Liver (tissue), 9 donors: ENCODE results near the gene TTC28. TPM values are rescaled to one million over a fixed set of nuclear protein-coding genes. Genes with fewer than 3 reads are reported as not detected.
A peak's percentile ranks its signal among the peaks of the same experiment; 100 is the strongest.

ENCODE experiments used
- DNase-seq: peaks from one replicate; pipeline ENCODE4 v3.0.0-alpha.2; 2017; ENCODE audit warnings: low spot score
- H3K27ac ChIP-seq, 2 donors: one replicate each; pipeline ENCODE4 v1.7.0; 2013; ENCODE audit warnings: inconsistent platforms in 2 of 2, low read length in 2 of 2, control low read depth in 1 of 2, low read depth in 1 of 2, mild to moderate bottlenecking in 1 of 2
- H3K27me3 ChIP-seq, 4 donors: one replicate each; pipeline versions ENCODE4 v1.6.1 to v1.7.0; 2013; ENCODE audit warnings: low read length in 3 of 4, inconsistent platforms in 1 of 4, mild to moderate bottlenecking in 1 of 4, moderate library complexity in 1 of 4; ENCODE audit not compliant: control insufficient read depth in 4 of 4, insufficient read depth in 4 of 4
- H3K36me3 ChIP-seq, 4 donors: one replicate each; pipeline versions ENCODE4 v1.6.1 to v1.7.0; 2013; ENCODE audit warnings: low read length in 3 of 4, mild to moderate bottlenecking in 3 of 4, low read depth in 1 of 4, moderate library complexity in 1 of 4; ENCODE audit not compliant: control insufficient read depth in 4 of 4, insufficient read depth in 3 of 4
- H3K4me1 ChIP-seq, 4 donors: one replicate each; pipeline versions ENCODE4 v1.6.1 to v1.7.0; 2013; ENCODE audit warnings: low read length in 3 of 4, mild to moderate bottlenecking in 3 of 4, moderate library complexity in 1 of 4; ENCODE audit not compliant: control insufficient read depth in 4 of 4, insufficient read depth in 4 of 4
- H3K4me3 ChIP-seq, 3 donors: one replicate each; pipeline versions ENCODE4 v1.6.1 to v1.7.0; 2013; ENCODE audit warnings: low read length in 3 of 3, control low read depth in 1 of 3, low read depth in 1 of 3, mild to moderate bottlenecking in 1 of 3
- H3K9ac ChIP-seq, 2 donors: one replicate each; pipeline ENCODE4 v1.7.0; 2013; ENCODE audit warnings: low read length in 2 of 2, mild to moderate bottlenecking in 2 of 2, moderate library complexity in 2 of 2, control low read depth in 1 of 2, low read depth in 1 of 2
- H3K9me3 ChIP-seq, 4 donors: one replicate each; pipeline versions ENCODE4 v1.6.1 to v1.7.0; 2013; ENCODE audit warnings: low read length in 3 of 4; ENCODE audit not compliant: control insufficient read depth in 4 of 4
- EGR1 ChIP-seq, 2 donors: IDR thresholded peaks; 2 replicates each; pipeline ENCODE4 v1.6.1; 2016 to 2018; ENCODE audit warnings: antibody characterized with exemption in 2 of 2, low read depth in 2 of 2
- FOXA1 ChIP-seq: IDR thresholded peaks from 2 replicates; pipeline ENCODE4 v1.6.1; 2016; ENCODE audit warnings: antibody characterized with exemption
- FOXA2 ChIP-seq: IDR thresholded peaks from 2 replicates; pipeline ENCODE4 v1.6.1; 2016; ENCODE audit warnings: antibody characterized with exemption
- HNF4A ChIP-seq, 2 donors: conservative IDR thresholded peaks; 2 replicates each; pipeline ENCODE4 v1.6.1; 2016; ENCODE audit warnings: antibody characterized with exemption in 2 of 2, mild to moderate bottlenecking in 2 of 2
- HNF4G ChIP-seq: IDR thresholded peaks from 2 replicates; pipeline ENCODE4 v1.6.1; 2016; ENCODE audit warnings: antibody characterized with exemption
- JUND ChIP-seq, 2 donors: IDR thresholded peaks; 2 replicates each; pipeline ENCODE4 v1.6.1; 2016; ENCODE audit warnings: antibody characterized with exemption in 2 of 2
- NR2F2 ChIP-seq: IDR thresholded peaks from 2 replicates; pipeline ENCODE4 v1.6.1; 2016; ENCODE audit warnings: antibody characterized with exemption
- RAD21 ChIP-seq, 2 donors: IDR thresholded peaks; 2 replicates each; pipeline ENCODE4 v1.6.1; 2016; ENCODE audit warnings: antibody characterized with exemption in 2 of 2, mild to moderate bottlenecking in 2 of 2
- RXRA ChIP-seq, 2 donors: IDR thresholded peaks; 2 replicates each; pipeline ENCODE4 v1.6.1; 2017 to 2018; ENCODE audit warnings: antibody characterized with exemption in 2 of 2, mild to moderate bottlenecking in 1 of 2
- SP1 ChIP-seq: IDR thresholded peaks from 2 replicates; pipeline ENCODE4 v1.6.1; 2018; ENCODE audit warnings: antibody characterized with exemption, mild to moderate bottlenecking
- TAF1 ChIP-seq: conservative IDR thresholded peaks from 2 replicates; pipeline ENCODE4 v1.6.1; 2016; ENCODE audit warnings: antibody characterized with exemption, mild to moderate bottlenecking
- YY1 ChIP-seq: IDR thresholded peaks from 2 replicates; pipeline ENCODE4 v1.6.1; 2016; ENCODE audit warnings: antibody characterized with exemption, mild to moderate bottlenecking
- WGBS: extraction: QIAGEN DNeasy Blood & Tissue Kit; methylation state at CpG from one replicate; pipeline ENCODE4 v1.1.7; 2013; 5-methylcytosine and 5-hydroxymethylcytosine counted together
- polyA plus RNA-seq, 2 donors: library from polyadenylated mRNA; stranded (reverse) in 1 of 2; unstranded in 1 of 2; fragments of 200-250 nt in 1 of 2; fragments of >200 nt in 1 of 2; fragmentation: Nextera tagmentation in 1 of 2; extraction: Ambion mirVana in 1 of 2; gene quantifications; one replicate each; pipeline versions ENCODE4 v1.2.1 to v1.2.3, GENCODE V29; 2013 to 2015
- total RNA-seq, 2 donors: library from RNA; depleted of rRNA; stranded (reverse); fragments of >200 nt; gene quantifications; one replicate each; pipeline ENCODE4 v1.2.3, GENCODE V29; 2014
- TF ChIP-seq, protein P1 (sequence below): IDR thresholded peaks from 2 replicates; pipeline ENCODE4 v1.6.1; 2016; ENCODE audit warnings: antibody characterized with exemption, mild to moderate bottlenecking
- TF ChIP-seq, protein P2 (sequence below): IDR thresholded peaks from 2 replicates; pipeline ENCODE4 v1.6.1; 2016; ENCODE audit warnings: antibody characterized with exemption
- TF ChIP-seq, protein P3 (sequence below): IDR thresholded peaks from 2 replicates; pipeline ENCODE4 v1.6.1; 2016; ENCODE audit warnings: antibody characterized with exemption
- TF ChIP-seq, protein P4 (sequence below): IDR thresholded peaks from 2 replicates; pipeline ENCODE4 v1.6.1; 2016; ENCODE audit warnings: antibody characterized with exemption
- TF ChIP-seq, protein P5 (sequence below): fragments of 150-350 bp; IDR thresholded peaks from 2 replicates; pipeline ENCODE4 v1.5.1; 2017; ENCODE audit warnings: improper control_type of control experiment, low read depth, low read length; ENCODE audit not compliant: missing input control
- donor health status: healthy.
- donor health status: healthy.
- donor health status: healthy.
- donor health status: healthy.
- donor health status: healthy.

The TTC28 gene
- total and polyA plus RNA-seq, 4 donors, result 4.2 to 19.4 (median 5.9) TPM

DNA sequence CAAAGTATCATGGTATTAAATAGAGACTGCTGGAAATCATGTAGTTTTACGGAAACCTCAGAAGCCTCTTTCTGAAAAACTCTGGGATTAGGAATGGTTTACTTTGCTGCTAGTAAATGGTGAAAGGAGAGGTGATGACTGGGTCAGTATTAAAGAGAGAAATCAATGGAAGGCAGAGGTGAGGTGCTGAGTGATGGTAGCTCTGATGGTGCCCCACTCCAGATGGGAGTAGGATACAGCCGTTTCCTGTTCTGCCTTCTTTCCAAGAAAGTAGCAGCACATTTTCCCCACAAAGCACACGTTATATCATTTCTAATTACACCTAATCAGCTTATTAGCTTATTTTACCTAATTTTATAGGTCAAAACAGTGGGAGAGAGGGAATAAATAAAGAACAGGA, 493.0 kb downstream of the TTC28 start:
- no peak for DNase-seq
- Histone ChIP-seq H3K9me3 (no peaks in the 10 kb centered on the region), H3K27ac (no peak overlapping the region), H3K27me3 (no peaks in the 10 kb centered on the region), H3K4me3 (no peak overlapping the region), H3K4me1 (peaks cover 0 to 4% (median 0%) of the 10 kb centered on the region in 4 donors), H3K36me3 (no peaks in the 10 kb centered on the region), H3K9ac (no peak overlapping the region)
- TF ChIP-seq, protein P1, sequence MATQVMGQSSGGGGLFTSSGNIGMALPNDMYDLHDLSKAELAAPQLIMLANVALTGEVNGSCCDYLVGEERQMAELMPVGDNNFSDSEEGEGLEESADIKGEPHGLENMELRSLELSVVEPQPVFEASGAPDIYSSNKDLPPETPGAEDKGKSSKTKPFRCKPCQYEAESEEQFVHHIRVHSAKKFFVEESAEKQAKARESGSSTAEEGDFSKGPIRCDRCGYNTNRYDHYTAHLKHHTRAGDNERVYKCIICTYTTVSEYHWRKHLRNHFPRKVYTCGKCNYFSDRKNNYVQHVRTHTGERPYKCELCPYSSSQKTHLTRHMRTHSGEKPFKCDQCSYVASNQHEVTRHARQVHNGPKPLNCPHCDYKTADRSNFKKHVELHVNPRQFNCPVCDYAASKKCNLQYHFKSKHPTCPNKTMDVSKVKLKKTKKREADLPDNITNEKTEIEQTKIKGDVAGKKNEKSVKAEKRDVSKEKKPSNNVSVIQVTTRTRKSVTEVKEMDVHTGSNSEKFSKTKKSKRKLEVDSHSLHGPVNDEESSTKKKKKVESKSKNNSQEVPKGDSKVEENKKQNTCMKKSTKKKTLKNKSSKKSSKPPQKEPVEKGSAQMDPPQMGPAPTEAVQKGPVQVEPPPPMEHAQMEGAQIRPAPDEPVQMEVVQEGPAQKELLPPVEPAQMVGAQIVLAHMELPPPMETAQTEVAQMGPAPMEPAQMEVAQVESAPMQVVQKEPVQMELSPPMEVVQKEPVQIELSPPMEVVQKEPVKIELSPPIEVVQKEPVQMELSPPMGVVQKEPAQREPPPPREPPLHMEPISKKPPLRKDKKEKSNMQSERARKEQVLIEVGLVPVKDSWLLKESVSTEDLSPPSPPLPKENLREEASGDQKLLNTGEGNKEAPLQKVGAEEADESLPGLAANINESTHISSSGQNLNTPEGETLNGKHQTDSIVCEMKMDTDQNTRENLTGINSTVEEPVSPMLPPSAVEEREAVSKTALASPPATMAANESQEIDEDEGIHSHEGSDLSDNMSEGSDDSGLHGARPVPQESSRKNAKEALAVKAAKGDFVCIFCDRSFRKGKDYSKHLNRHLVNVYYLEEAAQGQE, result no peak
- TF ChIP-seq TAF1, result no peak
- TF ChIP-seq EGR1 (IDR thresholded peaks at IDR 0.05; ENCODE audit: low read depth in 2 of 2), result no peak
- no peak for TF ChIP-seq NR2F2
- TF ChIP-seq, protein P2, sequence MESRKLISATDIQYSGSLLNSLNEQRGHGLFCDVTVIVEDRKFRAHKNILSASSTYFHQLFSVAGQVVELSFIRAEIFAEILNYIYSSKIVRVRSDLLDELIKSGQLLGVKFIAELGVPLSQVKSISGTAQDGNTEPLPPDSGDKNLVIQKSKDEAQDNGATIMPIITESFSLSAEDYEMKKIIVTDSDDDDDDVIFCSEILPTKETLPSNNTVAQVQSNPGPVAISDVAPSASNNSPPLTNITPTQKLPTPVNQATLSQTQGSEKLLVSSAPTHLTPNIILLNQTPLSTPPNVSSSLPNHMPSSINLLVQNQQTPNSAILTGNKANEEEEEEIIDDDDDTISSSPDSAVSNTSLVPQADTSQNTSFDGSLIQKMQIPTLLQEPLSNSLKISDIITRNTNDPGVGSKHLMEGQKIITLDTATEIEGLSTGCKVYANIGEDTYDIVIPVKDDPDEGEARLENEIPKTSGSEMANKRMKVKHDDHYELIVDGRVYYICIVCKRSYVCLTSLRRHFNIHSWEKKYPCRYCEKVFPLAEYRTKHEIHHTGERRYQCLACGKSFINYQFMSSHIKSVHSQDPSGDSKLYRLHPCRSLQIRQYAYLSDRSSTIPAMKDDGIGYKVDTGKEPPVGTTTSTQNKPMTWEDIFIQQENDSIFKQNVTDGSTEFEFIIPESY, result no peak
- no peak for TF ChIP-seq FOXA1
- no peak for TF ChIP-seq RAD21 (IDR thresholded peaks at IDR 0.05)
- TF ChIP-seq, protein P3, sequence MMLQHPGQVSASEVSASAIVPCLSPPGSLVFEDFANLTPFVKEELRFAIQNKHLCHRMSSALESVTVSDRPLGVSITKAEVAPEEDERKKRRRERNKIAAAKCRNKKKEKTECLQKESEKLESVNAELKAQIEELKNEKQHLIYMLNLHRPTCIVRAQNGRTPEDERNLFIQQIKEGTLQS, result no peak
- TF ChIP-seq HNF4A (conservative IDR thresholded peaks at IDR 0.05), result no peak
- TF ChIP-seq JUND (IDR thresholded peaks at IDR 0.05), result no peak
- TF ChIP-seq YY1, result no peak
- no peak for TF ChIP-seq SP1
- TF ChIP-seq, protein P4, sequence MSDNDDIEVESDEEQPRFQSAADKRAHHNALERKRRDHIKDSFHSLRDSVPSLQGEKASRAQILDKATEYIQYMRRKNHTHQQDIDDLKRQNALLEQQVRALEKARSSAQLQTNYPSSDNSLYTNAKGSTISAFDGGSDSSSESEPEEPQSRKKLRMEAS, result no peak
- TF ChIP-seq, protein P5, sequence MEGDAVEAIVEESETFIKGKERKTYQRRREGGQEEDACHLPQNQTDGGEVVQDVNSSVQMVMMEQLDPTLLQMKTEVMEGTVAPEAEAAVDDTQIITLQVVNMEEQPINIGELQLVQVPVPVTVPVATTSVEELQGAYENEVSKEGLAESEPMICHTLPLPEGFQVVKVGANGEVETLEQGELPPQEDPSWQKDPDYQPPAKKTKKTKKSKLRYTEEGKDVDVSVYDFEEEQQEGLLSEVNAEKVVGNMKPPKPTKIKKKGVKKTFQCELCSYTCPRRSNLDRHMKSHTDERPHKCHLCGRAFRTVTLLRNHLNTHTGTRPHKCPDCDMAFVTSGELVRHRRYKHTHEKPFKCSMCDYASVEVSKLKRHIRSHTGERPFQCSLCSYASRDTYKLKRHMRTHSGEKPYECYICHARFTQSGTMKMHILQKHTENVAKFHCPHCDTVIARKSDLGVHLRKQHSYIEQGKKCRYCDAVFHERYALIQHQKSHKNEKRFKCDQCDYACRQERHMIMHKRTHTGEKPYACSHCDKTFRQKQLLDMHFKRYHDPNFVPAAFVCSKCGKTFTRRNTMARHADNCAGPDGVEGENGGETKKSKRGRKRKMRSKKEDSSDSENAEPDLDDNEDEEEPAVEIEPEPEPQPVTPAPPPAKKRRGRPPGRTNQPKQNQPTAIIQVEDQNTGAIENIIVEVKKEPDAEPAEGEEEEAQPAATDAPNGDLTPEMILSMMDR, result no peak
- TF ChIP-seq FOXA2, result no peak
- WGBS, result 85% methylated on average over 3 of the region's 3 CpGs

DNA sequence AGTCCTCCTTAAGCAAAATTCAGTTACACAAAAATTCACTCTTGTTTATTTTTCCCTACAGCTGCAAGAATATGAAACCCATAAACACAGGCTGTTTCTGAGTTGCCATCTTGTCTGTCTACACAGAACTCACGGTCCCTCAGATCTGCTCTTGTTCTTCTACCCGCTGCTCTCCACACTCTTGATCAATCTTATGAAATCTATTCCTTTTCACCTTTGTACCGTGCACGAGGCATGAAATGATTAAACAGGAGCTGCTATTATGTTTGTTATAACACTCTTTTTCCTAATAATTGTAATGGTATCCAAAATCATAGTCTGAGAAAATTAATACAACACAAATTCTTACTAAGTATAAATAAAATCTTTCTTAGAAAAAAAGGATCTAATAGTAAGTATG, 494.5 kb downstream of the TTC28 start:
- H3K9me3 ChIP-seq, result no peaks in the 10 kb centered on the region
- H3K27me3 ChIP-seq, result no peaks in the 10 kb centered on the region
- no peak overlapping the region for H3K4me3 ChIP-seq
- no peak overlapping the region for H3K27ac ChIP-seq
- no peak for DNase-seq
- no peak overlapping the region for H3K9ac ChIP-seq
- H3K4me1 ChIP-seq, result peaks cover 0 to 4% (median 0%) of the 10 kb centered on the region in 4 donors
- peak in 1 of 2 donors; percentile 10 for TF ChIP-seq RXRA (IDR thresholded peaks at IDR 0.05)
- no peak for TF ChIP-seq SP1
- peak; percentile 46 for TF ChIP-seq HNF4G
- peak; percentile 71 to 80 for TF ChIP-seq HNF4A (conservative IDR thresholded peaks at IDR 0.05)
- H3K36me3 ChIP-seq, result no peaks in the 10 kb centered on the region
- 38% methylated on average over 4 of the region's 4 CpGs for WGBS
